ENCODE data around the gene TAPBP.
A peak's percentile ranks its signal among the peaks of the same experiment; 100 is the strongest.
"Not testable (repeated sequence)": the region's sequence is repeated elsewhere in the genome, so short reads cannot be mapped to it uniquely, and the experiment has no call there.

Gene TAPBP

DNA sequence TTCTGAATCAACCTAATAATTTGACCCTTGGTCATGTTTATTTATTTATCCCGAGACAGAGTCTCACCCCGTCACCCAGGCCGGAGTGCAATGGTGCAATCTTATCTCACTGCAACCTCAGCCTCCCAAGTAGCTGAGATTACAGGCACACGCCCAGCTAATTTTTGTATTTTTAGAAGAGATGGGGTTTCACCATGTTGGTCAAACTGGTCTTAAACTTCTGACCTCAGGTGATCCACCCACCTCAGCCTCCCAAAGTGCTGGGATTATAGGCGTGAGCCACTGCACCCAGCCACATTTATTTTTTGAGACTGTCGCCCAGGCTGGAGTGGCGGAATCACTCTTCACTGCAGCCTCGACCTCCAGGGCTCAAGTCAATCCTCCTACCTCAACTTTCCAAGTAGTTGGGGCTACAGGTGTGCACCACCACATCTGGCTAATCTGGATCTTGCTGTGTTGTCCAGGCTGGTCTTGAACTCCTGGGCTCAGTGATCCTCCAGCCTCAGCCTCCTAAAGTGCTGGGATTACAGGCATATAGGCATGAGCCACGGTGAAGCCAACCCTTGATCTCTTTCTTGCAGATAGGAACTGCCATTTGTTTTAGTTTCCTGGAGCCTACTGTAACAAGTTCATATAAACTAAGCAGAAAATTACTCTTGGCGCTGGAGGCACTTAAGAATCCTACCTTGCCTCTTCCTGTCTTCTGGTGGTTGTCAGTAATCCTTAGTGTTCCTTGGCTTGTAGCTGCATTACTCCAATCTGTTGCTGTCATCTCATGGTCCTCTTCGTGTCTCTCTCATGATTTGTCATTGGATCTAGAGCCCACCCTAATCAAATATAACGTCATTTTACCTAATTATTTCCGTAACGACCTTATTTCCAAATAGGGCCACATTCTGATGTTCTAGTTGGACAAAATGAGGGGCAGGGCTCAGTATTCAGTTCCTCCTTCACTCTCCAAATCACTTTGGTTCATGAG, 39.7 kb downstream of the TAPBP start:
- DNase-seq = no peak

DNA sequence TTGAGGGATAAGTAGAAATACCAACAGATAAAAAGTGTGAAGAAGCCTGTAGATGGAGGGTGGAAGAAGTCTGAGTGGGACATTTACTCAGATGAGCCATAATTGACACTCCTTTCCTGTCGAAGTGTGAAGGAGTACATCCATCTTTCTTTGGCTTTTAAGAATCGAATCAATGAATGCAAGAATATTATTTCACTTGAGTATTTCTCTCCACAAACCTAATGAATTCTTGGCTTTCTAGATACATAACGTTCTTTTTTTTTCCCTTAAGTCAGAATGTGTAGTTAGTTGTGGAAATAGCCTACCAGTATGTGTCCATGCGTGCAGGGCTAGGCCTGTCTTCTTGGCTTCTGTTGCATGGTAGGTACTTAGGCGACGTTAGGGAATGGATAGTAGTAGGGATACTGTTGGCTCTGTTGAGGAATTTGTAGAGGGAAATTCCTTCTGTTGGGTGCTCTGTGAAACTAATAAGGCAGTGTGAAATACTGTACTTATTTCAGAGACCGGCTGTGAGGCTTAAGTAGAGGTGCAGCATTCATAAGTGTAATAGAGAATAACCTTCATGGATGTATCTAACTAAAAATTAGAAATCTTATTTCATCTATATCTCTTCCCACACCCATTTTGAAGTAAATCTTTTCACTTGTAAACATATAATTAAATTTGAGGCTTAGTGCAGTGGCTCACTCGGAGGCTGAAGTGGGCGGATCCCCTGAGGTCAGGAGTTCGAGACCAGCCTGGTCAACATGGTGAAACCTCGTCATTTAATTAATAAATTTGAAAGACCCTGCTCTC, 40.6 kb downstream of the TAPBP start:
- DNase-seq = no peak

DNA sequence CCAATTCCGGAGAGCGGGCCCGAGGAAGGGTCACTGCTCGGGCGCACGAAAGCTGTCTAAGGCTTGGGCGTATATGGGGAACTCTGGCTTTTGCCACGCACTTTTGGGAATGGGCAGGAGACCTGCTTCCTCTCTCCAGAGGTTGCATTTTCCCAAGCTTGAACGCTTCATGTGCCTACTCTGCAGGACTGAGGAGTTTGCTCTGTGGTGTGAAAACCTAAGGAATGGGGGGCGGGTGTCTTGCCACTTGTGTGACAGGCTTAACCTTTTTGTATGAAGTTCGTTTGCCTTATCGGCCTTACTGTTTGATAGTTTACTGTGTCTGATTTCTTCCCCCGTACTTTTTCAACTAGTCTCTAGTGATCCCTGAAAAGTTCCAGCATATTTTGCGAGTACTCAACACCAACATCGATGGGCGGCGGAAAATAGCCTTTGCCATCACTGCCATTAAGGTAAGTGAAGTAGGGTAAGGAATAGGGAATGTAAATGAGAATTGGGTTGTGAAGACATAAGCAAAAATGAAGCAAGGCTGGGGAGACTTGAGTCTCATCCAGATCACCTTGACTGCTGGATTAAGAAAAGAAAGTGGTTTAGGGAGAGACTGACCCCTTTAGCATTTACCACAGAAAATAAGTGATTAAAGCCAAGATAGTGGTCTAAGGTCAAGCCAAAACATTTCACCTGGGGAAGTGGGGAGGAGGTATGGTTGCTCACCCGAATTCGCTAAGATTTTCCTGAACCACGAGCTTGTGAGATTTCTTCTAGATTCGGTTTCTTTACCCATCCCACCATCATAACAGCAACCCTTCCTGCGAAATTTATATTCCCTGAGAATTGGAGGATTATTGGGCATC, 41.4 kb downstream of the TAPBP start:
- DNase-seq = no peak

DNA sequence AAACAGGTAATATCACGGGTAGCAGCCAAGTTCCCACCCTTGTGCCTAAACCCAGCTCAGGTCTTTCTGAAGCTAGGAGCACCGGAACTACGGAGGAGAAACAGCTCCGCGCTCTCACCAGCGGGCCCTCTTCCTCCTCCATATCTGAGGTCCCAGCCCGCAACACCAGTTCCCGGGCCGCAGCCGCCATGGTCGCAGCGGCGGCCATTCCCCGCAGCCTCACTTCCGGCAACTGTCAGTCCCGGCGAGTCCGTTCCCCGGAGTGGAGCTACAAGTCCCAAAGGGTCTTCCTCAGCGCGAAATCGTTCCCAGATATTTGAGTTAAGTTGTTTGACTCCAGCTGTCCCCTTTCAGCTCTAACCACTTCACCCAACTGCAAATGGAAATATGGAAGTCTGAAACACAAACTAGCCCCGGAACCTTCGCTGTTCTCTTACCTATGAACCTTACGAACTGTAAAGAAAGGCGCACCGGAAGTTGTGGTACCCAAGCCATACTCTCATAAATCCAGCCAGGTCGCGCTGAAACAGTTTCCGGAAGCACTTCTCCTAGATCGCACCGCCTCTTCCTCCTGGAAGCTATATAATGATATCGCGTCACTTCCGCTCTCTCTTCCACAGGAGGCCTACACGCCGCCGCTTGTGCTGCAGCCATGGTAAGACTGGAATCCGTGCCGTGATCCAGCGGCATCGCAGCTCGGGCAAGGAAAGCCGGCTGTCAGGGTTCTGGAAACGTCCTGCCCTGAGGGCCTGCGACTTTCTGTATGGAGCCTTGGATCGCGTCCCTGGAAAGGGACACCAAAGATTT, 42.2 kb downstream of the TAPBP start, which contains the start of the genes RPS18 and VPS52:
RPS18 (plus strand) TSS at position 608 of the 807 bp plus-strand sequence; CDS start at position 653, 45 bp downstream.
VPS52 (minus strand) TSS at position 409 of the 807 bp plus-strand sequence; CDS start at position 208, 201 bp downstream.
- peak; percentile 86 for DNase-seq

DNA sequence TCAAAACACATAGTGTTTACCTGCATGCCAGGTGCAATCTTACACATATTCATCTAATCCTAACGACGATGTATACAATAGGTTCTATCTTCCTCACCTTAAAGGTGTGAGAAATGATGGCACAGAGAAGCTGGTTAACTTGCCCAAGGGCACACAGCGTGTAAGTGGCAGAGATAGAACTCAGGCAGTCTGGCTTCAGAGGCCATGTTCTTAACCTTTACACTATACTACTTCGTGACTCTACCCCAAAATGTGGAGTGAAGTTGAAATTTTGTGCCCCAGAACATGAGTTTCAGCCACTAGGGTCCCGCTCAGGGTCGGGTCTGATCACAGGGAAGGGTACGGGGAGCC, 42.8 kb downstream of the TAPBP start:
- DNase-seq = no peak

DNA sequence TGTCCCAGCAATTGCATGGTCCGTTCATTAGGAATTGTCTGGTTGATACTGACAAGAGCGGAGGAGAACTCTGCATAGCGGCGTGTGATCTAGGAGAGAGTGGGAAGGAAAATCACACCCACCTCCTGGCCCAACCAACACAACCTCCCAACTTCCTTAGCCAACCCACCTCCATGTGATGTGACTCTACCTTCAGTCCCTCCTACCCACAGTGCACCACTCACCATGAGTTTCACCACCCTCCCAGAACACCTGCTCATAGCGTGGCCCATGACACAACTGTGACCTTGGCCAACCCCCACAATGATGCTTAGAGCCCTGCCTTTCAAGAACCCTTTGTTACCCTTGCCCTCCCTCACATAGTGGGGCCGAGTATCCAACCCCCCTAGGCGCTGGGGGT, 49.9 kb downstream of the TAPBP start:
- no peak for DNase-seq

DNA sequence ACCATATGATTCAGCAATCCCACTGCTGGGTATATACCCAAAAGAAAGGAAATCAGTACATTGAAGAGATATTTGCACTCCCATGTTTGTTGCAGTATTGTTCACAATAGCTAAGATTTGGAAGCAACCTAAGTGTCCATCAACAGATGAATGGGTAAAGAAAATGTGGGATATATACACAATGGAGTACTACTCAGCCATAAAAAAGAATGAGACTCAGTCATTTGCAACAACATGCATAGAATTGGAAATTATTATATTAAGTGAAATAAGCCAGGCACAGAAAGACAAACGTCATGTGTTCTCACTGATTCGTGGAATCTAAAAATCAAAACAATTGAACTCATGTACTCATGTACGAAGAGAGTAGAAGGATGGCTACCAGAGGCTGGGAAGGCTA, 51.4 kb downstream of the TAPBP start:
- DNase-seq = not testable (repeated sequence)

DNA sequence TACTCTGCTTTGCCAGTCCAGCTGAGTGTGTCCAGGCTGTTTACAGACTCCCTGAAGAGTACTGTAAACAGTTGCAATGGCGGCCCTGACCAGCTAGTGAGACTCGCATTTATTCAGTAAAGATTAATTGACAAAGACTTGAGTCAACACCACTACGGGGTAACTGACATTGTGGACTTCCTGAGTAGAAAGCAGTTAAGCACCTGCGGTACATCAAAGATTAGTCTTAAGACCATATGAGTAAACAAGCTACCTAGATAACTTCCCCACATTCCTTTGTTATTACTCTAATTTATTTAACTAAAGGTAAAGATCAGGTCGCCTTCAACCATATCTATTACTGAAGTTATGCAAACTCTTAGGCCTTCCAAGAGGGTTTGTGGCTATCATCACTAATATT, 54.8 kb downstream of the TAPBP start:
- DNase-seq = no peak

DNA sequence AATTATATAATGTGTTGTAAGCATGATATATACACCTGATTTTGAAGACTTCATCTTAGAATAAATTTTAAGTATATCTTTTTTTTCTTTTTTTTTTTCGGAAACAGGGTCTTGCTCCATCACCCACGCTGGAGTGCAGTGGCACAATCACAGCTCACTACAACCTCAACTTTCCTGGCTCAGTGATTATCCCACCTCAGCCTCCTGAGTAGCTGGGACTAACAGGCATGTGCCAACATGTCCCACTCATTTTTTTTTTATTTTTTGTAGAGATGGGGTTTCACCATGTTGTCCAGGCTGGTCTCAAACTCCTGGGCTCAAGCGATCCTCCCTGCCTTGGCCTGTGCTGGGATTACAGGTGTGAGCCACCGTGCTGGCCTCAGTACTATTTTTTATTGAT, 59.3 kb downstream of the TAPBP start:
- DNase-seq = no peak

DNA sequence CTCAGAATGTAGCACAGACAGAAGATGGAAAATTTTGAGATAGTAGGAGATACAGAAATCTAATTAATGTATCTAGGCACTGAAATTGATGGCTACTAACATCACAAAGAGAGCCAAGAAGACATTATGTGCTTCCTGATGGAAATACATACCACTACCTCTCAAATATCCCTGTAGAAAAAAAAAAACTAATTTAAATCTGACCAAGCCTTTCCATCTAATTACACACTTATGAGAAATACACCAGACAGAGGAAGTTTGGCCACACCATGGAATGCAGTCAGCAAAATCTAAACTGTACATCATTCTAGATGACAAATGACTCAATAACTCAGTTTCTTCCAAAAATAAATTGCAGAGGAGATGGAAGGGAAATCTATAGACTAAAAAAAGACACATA, 61.1 kb downstream of the TAPBP start:
- DNase-seq = no peak

DNA sequence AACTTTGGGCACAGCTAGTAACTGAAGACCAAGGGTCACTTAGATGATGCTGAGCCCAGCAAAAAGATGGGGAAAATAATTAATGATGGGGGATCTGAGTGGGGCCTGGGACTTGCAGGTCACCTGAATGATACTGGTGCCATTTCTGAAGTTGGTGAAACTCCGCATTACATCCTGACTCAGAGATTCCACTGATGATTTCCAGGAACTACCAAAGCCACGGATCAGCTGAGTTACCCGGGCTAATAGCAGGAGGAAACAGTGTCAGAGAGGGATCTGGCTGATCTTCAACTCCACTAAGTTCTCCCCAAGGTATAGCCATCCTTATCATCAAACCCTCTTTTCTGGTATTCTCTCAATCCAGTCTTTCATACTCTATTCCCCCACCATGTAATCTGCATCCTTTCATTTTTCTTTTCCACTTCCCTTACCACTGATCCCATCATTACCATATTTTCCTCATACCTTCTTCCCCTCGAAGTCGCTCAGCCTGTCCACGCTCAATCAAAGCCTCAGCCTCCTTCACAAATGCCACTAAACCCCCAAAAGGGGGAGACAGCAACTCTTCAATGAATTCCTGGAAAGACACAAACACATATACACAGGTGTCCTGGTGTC, 62.4 kb downstream of the TAPBP start:
- no peak for DNase-seq

DNA sequence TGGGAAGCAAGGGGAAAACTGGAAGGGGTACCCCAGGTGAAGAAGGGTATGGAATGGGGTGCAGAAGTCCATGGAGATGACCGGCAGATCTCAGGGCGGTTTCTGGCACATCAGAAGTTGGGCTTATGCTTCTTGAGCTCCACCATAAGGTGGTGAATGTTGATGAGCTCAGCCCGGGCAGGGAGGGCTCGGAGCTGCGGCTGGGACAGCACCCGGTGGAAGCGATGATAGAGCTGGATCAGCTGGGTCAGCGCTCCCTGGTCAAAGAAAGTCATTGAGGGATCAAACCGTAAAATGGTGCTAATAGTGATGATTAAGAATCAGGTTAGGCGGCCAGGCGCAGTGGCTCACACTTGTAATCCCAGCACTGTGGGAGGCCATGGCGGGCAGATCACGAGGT, 63.1 kb downstream of the TAPBP start:
- no peak for DNase-seq

DNA sequence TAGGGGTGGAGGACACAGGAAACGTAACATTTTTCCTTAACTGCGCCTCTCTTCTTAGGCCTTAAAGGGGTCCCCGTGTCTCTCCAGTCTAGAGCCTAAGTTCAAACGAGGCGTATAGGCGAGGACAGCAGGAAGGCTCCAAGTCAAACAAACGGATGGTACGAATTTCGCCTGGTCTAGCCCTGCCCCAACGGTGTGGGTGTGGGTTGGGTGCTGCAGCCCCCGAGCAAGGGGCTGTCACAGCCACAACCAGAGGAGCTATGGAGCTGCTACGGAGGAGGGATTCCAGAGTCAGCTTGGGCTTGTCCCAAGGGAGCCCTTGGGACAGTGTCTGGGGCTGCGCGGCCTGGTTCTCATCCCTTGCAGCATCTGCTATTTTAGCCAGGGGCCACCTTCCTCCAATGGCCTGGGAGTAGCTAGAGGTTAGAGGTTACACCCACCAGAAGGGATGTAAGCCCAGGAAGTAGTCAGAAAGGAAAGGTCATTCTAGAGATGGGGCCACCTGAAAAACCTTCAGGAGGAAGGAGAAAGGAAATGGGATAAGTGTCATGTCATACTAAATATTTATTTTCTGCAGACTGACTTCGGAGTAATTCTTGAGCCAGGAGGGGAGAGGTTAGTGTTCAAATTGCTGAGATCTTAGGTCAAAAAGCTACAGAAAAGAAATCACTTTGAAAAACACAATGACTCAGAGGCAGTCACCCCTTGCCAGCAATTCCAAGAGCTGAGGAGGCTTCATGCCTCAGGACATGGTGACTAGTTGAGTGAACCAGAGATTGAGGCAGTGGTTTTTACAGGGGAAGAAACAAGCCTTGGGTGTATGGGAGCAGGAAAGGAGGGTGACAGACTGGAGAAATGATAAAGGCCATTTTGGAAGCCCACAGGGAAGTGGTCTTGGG, 63.9 kb downstream of the TAPBP start:
- peak; percentile 12 for DNase-seq

Data from NCI-H524 treated with DMSO at 0.1 percent for 48 hours (cell line).